Measurements from ENCODE around the gene VWA8.

- TF ChIP-seq CTCF (IDR thresholded peaks at IDR 0.05) = no peak
- no peak for TF ChIP-seq POLR2AphosphoS5 (IDR thresholded peaks at IDR 0.05; ENCODE audit: low read depth, low read length)
- no peak for TF ChIP-seq ELF1 (IDR thresholded peaks at IDR 0.05)
- TF ChIP-seq USF2 (IDR thresholded peaks at IDR 0.05; ENCODE audit: borderline replicate concordance, low read depth, low read length) = no peak
- TF ChIP-seq REST (IDR thresholded peaks at IDR 0.05; ENCODE audit: low read depth, low read length) = no peak
- no peak for TF ChIP-seq SMC3 (IDR thresholded peaks at IDR 0.05; ENCODE audit: low read depth, low read length)
- no peak for TF ChIP-seq YY1 (IDR thresholded peaks at IDR 0.05; ENCODE audit: low read depth)
- TF ChIP-seq FOXM1 (IDR thresholded peaks at IDR 0.05; ENCODE audit: low read depth) = no peak
- no peak for TF ChIP-seq RAD21 (IDR thresholded peaks at IDR 0.05; ENCODE audit: low read length)
- no peak for TF ChIP-seq EP300 (IDR thresholded peaks at IDR 0.05; ENCODE audit: borderline replicate concordance in 1 of 2, low read depth in 1 of 2, low read length in 1 of 2)
- no peak for TF ChIP-seq MXI1 (IDR thresholded peaks at IDR 0.05; ENCODE audit: low read depth, low read length)
- TF ChIP-seq RFX5 (IDR thresholded peaks at IDR 0.05; ENCODE audit: low read length) = no peak
- TF ChIP-seq TAF1 (IDR thresholded peaks at IDR 0.05; ENCODE audit: borderline replicate concordance, low read depth, low read length) = no peak
Measured at GRCh38 chr13:41545432-41545707, 415.5 kb downstream of the VWA8 start.
